Transverse colon (tissue), 4 donors: ENCODE results near the gene FNDC1.

Source experiments
- POLR2A ChIP-seq: fragments of 450-650 bp; IDR thresholded peaks from one replicate; pipeline ENCODE4 v1.6.1; 2016; ENCODE audit warnings: antibody characterized with exemption, mild to moderate bottlenecking, moderate library complexity
- POLR2AphosphoS5 ChIP-seq, 3 donors: sonication (generic); formaldehyde crosslinking; IDR thresholded peaks; one replicate each; pipeline ENCODE4 v1.6.1; 2016; ENCODE audit warnings: antibody characterized with exemption in 3 of 3
- TF ChIP-seq, protein P1 (sequence below), 5 experiments: fragments of 200-600 bp in 3 of 5; fragments of 450-650 bp in 2 of 5; sonication (generic) in 3 of 5; IDR thresholded peaks; 1 replicate in 2 of 5; 2 replicates in 3 of 5; pipeline ENCODE4 v1.5.1; 2016 to 2017; ENCODE audit warnings: antibody characterized with exemption in 5 of 5, inconsistent platforms in 3 of 5, mild to moderate bottlenecking in 2 of 5, moderate library complexity in 1 of 5

DNA sequence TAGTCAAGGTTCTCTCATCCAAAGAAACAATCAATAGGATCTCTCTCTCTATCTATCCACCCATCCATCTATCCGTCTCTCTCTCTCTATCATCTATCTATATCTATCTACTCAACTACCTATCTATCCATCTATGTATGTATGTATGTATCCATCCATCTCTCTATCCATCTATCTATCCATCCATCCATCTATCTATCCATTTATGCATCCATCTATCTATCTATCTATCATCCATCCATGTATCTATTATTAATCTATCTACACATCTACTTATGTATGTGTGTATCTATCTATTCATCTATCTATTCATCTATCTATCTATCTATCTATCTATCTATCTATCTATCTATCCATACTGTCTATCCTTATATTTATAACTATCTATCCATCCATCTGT is 99.3 kb downstream of the FNDC1 start:
- TF ChIP-seq POLR2AphosphoS5 (IDR thresholded peaks at IDR 0.05) (no peak), POLR2A (no peak)
- TF ChIP-seq, protein P1, sequence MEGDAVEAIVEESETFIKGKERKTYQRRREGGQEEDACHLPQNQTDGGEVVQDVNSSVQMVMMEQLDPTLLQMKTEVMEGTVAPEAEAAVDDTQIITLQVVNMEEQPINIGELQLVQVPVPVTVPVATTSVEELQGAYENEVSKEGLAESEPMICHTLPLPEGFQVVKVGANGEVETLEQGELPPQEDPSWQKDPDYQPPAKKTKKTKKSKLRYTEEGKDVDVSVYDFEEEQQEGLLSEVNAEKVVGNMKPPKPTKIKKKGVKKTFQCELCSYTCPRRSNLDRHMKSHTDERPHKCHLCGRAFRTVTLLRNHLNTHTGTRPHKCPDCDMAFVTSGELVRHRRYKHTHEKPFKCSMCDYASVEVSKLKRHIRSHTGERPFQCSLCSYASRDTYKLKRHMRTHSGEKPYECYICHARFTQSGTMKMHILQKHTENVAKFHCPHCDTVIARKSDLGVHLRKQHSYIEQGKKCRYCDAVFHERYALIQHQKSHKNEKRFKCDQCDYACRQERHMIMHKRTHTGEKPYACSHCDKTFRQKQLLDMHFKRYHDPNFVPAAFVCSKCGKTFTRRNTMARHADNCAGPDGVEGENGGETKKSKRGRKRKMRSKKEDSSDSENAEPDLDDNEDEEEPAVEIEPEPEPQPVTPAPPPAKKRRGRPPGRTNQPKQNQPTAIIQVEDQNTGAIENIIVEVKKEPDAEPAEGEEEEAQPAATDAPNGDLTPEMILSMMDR (IDR thresholded peaks at IDR 0.05): no peak
